ENCODE measurements around the gene ATP10A. TPM values are rescaled to one million over a fixed set of nuclear protein-coding genes. Genes with fewer than 3 reads are reported as not detected.

The ATP10A gene
- total RNA-seq, 1 experiment from 2014 or later = 0.02 TPM

- Histone ChIP-seq H3K27ac (ENCODE audit: low read depth, low read length) (no peak overlapping the region), H3K9me2 (ENCODE audit: insufficient read depth) (no peaks in the 10 kb centered on the region), H3K9ac (ENCODE audit: low read length) (no peak overlapping the region), H3K4me2 (ENCODE audit: low read length) (no peak overlapping the region), H4K20me1 (ENCODE audit: insufficient read depth) (no peaks in the 10 kb centered on the region), H3K79me2 (ENCODE audit: insufficient read depth, low read length) (no peaks in the 10 kb centered on the region), H3K4me1 (ENCODE audit: control insufficient read depth in 1 of 2, insufficient read depth in 2 of 2, low read length in 2 of 2) (no peaks in the 10 kb centered on the region), H3K9me3 (ENCODE audit: control insufficient read depth in 1 of 2, insufficient read depth in 1 of 2, low read depth in 1 of 2, low read length in 2 of 2) (peaks cover 0 to 30% of the 10 kb centered on the region in 2 experiments; a peak in 2 of 4 replicates), H2AFZ (ENCODE audit: low read depth, low read length, poor library complexity, severe bottlenecking) (no peak overlapping the region), H3K36me3 (ENCODE audit: control insufficient read depth in 1 of 2, insufficient read depth in 2 of 2, low read length in 2 of 2) (no peaks in the 10 kb centered on the region), H3K4me3 (replicated peaks in 1 of 2; ENCODE audit: low read depth in 1 of 2, low read length in 2 of 2) (no peak overlapping the region), H3K27me3 (ENCODE audit: insufficient read depth, low read length) (no peaks in the 10 kb centered on the region)
- ChIA-PET CTCF (no interaction called here), RAD21 (ENCODE audit: low non-redundant PET in 1 of 2, low total read pairs in 2 of 2, uncharacterized antibody in 2 of 2, unreplicated experiment in 2 of 2) (no interaction called here), POLR2A (no interaction called here)
- DNase-seq (ENCODE audit: low read depth, low spot score) = no peak
- intact Hi-C loops (cut with micrococcal nuclease) = no loop called here
- ATAC-seq = no peak
- TF ChIP-seq EZH2phosphoT487 (IDR thresholded peaks at IDR 0.05; ENCODE audit: borderline replicate concordance) (no peak), ZFX (IDR thresholded peaks at IDR 0.05) (no peak), REST (IDR thresholded peaks at IDR 0.05; ENCODE audit: low read depth) (no peak), CEBPB (IDR thresholded peaks at IDR 0.05; ENCODE audit: low read depth) (no peak), ATF3 (IDR thresholded peaks at IDR 0.05) (no peak), RAD21 (IDR thresholded peaks at IDR 0.05; ENCODE audit: low read depth) (no peak), CTCF (IDR thresholded peaks at IDR 0.05 in 2 of 3, conservative IDR thresholded peaks at IDR 0.05 in 1 of 3; ENCODE audit: borderline replicate concordance in 1 of 3, insufficient read depth in 1 of 3, low read depth in 2 of 3, low read length in 2 of 3) (no peak), ZNF274 (IDR thresholded peaks at IDR 0.05; ENCODE audit: low read depth, low read length) (no peak), POLR2A (IDR thresholded peaks at IDR 0.05; ENCODE audit: borderline replicate concordance, extremely low read depth, insufficient read depth, insufficient read length) (no peak), SP1 (IDR thresholded peaks at IDR 0.05; ENCODE audit: low read depth) (no peak), EGR1 (IDR thresholded peaks at IDR 0.05; ENCODE audit: low read depth) (no peak), FOSL1 (IDR thresholded peaks at IDR 0.05; ENCODE audit: low read depth) (no peak), SIN3A (IDR thresholded peaks at IDR 0.05; ENCODE audit: low read depth) (no peak), JUND (IDR thresholded peaks at IDR 0.05) (no peak), SRF (IDR thresholded peaks at IDR 0.05; ENCODE audit: low read depth) (no peak), TCF7L2 (IDR thresholded peaks at IDR 0.05; ENCODE audit: borderline replicate concordance, extremely low read depth, insufficient read depth, insufficient read length) (no peak), YY1 (IDR thresholded peaks at IDR 0.05; ENCODE audit: extremely low read depth, insufficient replicate concordance, low read depth, low read length) (no peak)
- BruUV-seq (replicated peaks) = no TSS peak
These were observed 201.2 kb downstream of the ATP10A start for GRCh38 chr15:25661898-25662297.
